Amniotic stem cell (primary cell): Measurements from ENCODE around the gene EPB42.
A peak's percentile ranks its signal among the peaks of the same experiment; 100 is the strongest.
"Not testable (repeated sequence)": the region's sequence is repeated elsewhere in the genome, so short reads cannot be mapped to it uniquely, and the experiment has no call there.

Source experiments
- DNase-seq: peaks from one replicate; lab custom pipeline; 2025; lab: John Stamatoyannopoulos, UW

Gene EPB42

DNA sequence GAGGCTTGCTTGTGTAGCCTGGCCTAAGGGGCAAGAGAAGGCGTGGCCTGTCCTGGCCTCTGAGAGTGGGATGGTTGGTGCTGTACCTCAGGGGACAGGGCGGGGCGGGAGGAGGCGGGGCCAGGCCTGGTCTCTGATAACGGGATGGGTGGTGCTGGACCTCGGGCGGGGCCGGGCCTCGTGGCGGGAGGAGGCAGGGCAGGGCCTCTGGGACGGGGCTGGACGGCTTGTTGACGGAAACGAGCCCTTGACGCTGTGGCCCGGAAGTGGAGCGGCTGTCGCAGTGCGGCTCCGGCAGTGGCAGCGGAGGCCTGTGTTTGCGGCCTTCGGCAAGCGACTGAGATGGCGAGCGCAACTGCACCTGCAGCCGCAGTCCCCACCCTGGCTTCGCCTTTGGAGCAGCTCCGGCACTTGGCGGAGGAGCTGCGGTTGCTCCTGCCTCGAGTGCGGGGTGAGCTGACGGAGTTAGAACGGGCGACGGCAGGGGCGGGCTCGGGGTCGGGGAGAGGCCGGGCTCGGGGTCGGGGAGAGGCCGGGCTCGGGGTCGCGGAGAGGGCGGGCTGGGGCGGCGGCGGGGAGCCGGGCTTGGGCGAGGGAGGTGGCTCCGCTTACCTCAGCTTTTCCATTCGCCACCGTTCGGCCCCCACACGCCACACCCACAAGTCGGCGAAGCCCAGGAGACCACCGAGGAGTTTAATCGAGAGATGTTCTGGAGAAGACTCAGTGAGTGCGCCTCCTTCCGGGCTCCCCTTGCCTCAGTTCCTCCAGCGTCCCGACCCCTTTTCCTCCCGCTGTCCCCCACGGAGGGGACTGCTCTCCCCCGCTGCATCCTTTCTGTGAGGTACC lies 35.4 kb downstream of the EPB42 start, which contains the start of gene CCNDBP1:
CCNDBP1 (plus strand) TSS at position 247 of the 846 bp plus-strand sequence; CDS start at position 343, 96 bp downstream.
- peak; percentile 52 for DNase-seq

DNA sequence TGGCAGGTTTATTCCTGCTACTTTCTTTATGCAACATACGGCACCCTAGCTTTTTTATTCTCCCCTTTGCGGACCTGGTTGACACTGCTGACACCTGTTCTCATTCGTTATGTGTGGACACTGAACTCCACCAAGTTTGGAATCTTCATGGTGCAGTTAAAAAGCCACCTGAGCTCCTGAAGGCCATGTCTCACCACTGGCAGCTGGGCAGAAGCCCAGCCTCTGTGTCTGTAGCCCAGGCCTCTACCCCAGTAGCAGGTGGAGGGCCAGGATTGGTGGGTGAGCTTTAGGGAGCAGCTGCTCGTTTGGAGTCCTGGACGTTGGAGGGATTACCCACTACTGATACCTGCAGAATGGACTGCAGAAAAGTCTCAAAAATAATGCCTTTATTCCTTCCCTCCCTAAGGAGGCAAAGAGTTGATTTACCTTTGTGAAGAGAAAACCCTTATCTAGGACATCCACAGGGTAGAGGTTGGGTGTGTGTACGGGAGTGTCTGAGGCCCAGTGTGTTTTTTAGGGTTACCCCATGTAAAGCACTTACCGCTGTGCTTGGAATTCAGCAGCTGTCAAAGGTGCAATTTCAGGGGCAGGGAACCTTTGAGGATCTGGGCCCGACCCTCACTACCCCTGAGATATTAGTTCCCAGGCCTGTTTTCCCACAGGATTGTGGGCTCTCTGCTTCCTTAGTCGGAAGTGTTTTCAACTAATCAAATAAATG lies 36.3 kb downstream of the EPB42 start:
- DNase-seq = no peak

DNA sequence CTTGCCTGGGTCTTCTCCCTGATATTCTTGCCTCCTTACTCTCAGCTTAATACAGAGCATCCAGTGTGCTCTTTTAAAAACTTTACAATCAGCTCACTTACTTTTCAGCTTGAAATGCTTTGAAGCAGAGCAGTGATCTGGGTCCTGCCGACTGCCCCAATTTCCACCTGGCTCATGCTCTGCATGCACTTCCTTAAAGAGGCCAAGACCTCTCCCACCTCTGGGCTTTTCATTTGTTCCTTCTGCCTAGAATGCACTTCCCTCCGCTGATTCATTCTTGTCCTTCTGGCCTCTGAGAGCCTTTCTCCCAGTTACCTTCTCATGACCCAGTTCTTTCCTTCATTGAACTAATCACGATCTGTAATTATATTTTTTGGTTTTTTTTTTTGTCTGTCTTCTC lies 37.5 kb downstream of the EPB42 start:
- DNase-seq = no peak

DNA sequence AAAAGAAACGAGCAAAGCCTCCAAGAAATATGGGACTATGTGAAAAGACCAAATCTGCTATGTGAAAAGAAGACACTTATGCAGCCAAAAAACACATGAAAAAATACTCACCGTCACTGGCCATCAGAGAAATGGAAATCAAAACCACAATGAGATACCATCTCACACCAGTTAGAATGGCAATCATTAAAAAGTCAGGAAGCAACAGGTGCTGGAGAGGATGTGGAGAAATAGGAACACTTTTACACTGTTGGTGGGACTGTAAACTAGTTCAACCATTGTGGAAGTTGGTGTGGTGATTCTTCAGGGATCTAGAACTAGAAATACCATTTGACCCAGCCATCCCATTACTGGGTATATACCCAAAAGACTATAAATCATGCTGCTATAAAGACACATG lies 43.7 kb downstream of the EPB42 start:
- DNase-seq = not testable (repeated sequence)

DNA sequence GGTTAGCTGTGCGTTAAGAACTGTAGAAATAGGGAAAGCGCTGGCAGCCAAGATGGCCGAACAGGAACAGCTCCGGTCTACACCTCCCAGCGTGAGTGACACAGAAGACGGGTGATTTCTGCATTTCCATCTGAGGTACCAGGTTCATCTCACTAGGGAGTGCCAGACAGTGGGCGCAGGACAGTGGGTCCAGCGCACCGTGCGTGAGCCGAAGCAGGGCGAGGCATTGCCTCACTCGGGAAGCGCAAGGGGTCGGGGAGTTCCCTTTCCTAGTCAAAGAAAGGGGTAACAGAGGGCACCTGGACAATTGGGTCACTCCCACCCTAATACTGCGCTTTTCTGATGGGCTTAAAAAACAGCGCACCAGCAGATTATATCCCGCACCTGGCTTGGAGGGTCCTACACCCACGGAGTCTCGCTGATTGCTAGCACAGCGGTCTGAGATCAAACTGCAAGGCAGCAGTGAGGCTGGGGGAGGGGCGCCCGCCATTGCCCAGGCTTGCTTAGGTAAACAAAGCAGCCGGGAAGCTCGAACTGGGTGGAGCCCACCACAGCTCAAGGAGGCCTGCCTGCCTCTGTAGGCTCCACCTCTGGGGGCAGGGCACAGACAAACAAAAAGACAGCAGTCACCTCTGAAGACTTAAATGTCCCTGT lies 45.0 kb downstream of the EPB42 start:
- not testable (repeated sequence) for DNase-seq

DNA sequence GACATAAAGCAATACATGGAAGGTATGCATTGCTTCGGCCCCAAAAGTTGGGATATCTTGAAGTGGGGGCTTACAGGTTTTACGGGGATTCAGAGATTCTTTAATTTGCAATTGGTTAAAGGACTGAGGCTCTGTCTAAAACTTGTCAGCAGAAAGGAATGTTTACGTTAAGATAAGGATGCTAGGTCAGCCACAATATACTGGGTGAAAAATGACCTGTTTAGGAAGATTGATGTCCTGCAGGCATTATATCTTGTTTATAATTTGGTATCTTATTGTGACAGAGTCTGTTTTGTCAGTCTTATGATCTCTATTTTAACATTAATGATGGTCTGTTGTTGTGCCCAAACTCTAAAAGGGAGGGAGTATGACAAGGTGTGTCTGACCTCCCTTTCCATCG lies 50.9 kb downstream of the EPB42 start:
- no peak for DNase-seq

DNA sequence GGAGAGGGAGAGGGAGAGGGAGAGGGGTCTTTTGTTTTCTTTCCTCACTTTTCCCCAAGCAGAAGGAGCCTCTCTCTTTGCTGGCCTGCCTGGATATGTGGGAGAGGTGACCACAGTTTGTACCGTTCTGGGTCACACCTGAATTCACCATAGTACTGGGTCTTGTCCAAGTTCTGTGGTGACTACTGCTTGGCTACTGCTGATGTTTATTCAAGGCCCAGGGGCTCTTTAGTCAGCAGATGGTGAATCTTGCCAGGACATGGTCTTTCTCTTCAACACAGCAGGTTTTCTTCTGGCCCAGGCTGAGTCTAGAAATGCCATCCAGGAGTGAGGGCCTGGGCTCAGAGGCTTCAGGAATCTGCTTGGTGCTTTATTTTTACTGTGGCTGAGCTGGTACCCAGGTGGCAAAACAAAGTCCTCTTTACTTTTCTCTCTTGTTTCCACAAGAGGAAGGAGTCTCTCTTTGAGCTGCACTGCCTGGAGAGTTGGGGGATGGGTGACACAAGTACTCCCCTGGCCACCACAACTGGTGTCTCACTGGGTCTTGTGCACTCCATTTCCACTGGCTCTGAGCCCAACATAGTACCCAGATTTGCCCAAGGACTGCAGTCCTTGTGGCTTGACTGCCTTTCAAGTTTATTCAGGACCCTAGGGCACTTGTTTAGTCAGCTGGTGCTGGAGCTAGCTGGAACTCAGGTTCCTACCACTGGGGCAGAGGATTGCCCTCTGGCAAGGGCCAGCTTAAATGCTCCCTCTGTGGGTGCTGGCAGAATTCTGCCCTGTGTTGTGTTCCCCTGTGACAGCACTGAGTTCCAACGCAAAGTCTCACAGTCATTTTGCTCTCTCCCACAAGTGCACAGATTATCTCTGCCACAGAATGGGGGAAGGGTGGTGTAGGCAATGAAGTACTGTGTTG lies 52.4 kb downstream of the EPB42 start:
- DNase-seq = no peak

DNA sequence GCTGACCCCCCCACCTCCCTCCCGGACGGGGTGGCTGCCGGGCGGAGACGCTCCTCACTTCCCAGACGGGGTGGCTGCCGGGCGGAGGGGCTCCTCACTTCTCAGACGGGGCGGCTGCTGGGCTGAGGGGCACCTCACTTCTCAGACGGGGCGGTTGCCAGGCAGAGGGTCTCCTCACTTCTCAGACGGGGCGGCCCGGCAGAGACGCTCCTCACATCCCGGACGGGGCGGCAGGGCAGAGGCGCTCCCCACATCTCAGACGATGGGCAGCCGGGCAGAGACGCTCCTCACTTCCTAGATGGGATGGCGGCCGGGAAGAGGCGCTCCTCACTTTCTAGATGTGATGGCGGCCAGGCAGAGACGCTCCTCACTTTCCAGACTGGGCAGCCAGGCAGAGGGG lies 53.6 kb downstream of the EPB42 start:
- DNase-seq = not testable (repeated sequence)

DNA sequence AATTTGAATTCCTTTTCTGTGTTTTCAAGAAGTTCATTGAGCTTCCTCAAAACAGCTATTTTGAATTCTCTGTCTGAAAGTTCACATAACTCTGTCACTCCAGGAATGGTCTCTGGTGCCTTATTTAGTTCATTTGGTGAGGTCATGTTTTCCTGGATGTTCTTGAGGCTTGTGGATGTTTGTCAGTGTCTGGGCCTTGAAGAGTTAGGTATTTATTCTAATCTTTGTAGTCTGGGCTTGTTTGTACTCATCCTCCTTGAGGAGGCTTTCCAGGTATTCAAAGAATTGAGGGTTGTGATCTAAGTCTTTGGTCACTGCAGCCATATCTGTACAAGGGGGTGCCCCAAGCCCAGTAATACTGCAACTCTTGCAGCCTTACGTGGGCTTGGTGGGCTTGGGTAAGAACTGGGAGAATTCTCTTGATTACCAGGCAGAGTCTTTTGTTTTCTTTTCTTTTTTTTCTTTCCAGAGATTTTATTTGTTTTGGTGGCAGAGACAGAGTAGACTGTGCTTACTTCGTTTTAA lies 55.0 kb downstream of the EPB42 start:
- DNase-seq = no peak

DNA sequence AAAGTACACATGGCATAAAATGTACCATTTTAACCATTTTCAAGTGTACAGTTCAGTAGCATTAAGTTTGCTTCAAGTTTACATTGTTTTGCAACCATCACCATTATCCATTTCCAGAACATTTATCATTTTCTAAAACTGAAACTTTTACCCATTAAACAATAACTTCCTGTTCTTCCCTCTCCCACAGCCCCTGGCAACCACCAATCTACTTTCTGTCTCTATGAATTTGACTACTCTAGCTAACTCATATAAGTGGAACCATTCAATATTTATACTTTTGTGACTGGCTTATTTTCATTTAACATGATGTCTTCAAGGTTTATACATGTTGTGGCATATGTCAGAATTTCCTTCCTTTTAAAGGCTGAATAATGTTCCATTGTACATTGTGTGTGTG lies 67.5 kb downstream of the EPB42 start:
- no peak for DNase-seq

DNA sequence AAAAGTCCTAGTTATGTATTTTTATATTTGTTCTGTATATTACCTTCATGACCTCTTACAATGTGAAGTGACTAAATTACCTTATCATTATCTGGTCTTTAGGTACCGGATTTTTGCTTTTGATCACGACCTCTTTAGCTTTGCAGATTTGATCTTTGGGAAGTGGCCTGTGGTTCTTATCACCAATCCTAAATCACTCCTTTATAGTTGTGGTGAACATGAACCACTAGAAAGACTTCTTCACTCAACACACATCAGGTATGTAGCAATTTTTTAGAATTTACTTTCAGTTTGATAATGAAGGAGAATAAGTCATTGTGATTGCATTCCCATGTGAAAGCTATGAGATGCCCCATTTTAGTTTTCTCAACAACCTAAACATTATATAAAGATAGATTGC lies 69.1 kb downstream of the EPB42 start:
- DNase-seq = no peak

DNA sequence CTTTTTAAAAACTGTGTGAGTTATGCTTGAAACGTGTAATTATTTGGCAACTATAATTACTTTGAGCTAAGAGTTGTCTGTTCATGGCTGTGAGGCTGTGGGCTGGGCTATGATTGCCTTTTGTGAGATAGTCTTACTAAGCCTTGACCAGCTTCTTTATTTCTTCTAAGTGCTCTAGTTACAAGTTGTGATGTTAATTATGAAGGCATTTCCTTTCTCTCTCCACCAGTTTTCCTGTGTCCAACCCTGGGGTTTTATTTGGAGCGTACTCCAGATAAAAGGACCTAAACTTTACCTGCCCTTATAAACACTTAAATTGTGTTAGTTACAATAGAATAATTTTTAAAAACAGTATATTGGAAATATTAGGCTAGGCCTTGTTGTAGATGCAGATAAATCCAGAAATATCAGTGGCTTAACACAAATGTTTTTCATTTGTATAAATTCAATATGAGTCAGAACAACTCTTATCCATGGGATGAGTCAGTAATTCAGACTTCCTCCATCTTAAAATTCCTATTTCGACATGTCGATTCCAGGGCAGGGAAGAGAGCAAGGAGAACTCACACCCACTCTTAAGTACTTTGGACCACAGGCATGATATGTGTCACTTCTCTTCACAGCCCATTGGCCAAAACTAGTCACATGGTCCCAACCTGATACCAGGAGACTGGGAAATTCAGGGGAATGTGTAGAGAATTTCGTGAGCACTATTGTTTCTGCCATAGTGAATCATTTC lies 70.5 kb downstream of the EPB42 start:
- DNase-seq = peak; percentile 68
